ENCODE measurements around the gene PABPN1L. TPM values are rescaled to one million over a fixed set of nuclear protein-coding genes. Genes with fewer than 3 reads are reported as not detected.

The PABPN1L gene
- total RNA-seq, 1 donor from 2014 or later: 0.46 TPM

GRCh38 chr16:88847654-88848053 is 18.8 kb downstream of the PABPN1L start:
- Mint-ChIP-seq H3K4me1 (ENCODE audit: low read depth) (no peaks in the 10 kb centered on the region), H3K36me3 (ENCODE audit: insufficient read depth) (peaks cover 6% of the 10 kb centered on the region), H3K27me3 (no peaks in the 10 kb centered on the region), H3K4me3 (ENCODE audit: low read depth) (no peak overlapping the region), H3K9me3 (ENCODE audit: low read depth) (no peaks in the 10 kb centered on the region), H3K27ac (no peak overlapping the region)
- no peak for DNase-seq (ENCODE audit: low spot score, unreplicated experiment)
- no peak for TF ChIP-seq CTCF (IDR thresholded peaks at IDR 0.05; ENCODE audit: unreplicated experiment)

GRCh38 chr16:88846088-88846487 is 20.4 kb downstream of the PABPN1L start:
- Mint-ChIP-seq H3K36me3 (ENCODE audit: insufficient read depth) (peaks cover 2% of the 10 kb centered on the region), H3K4me1 (ENCODE audit: low read depth) (no peaks in the 10 kb centered on the region), H3K27me3 (no peaks in the 10 kb centered on the region), H3K4me3 (ENCODE audit: low read depth) (no peak overlapping the region), H3K27ac (no peak overlapping the region), H3K9me3 (ENCODE audit: low read depth) (no peaks in the 10 kb centered on the region)
- no peak for TF ChIP-seq CTCF (IDR thresholded peaks at IDR 0.05; ENCODE audit: unreplicated experiment)
- DNase-seq (ENCODE audit: low spot score, unreplicated experiment): no peak

GRCh38 chr16:88844419-88845036 is 21.9 kb downstream of the PABPN1L start:
- Mint-ChIP-seq H3K36me3 (ENCODE audit: insufficient read depth) (no peaks in the 10 kb centered on the region), H3K9me3 (ENCODE audit: low read depth) (no peaks in the 10 kb centered on the region), H3K27me3 (no peaks in the 10 kb centered on the region), H3K4me3 (ENCODE audit: low read depth) (no peak overlapping the region), H3K4me1 (ENCODE audit: low read depth) (no peaks in the 10 kb centered on the region), H3K27ac (no peak overlapping the region)
- TF ChIP-seq CTCF (IDR thresholded peaks at IDR 0.05; ENCODE audit: unreplicated experiment): no peak
- no peak for DNase-seq (ENCODE audit: low spot score, unreplicated experiment)

- DNase-seq (ENCODE audit: low spot score, unreplicated experiment): no peak
- H3K27ac Mint-ChIP-seq: no peak overlapping the region
- H3K4me1 Mint-ChIP-seq (ENCODE audit: low read depth): no peaks in the 10 kb centered on the region
- H3K36me3 Mint-ChIP-seq (ENCODE audit: insufficient read depth): no peaks in the 10 kb centered on the region
- TF ChIP-seq CTCF (IDR thresholded peaks at IDR 0.05; ENCODE audit: unreplicated experiment): no peak
- no peak overlapping the region for H3K4me3 Mint-ChIP-seq (ENCODE audit: low read depth)
- H3K9me3 Mint-ChIP-seq (ENCODE audit: low read depth): no peaks in the 10 kb centered on the region
- H3K27me3 Mint-ChIP-seq: no peaks in the 10 kb centered on the region
Observed at GRCh38 chr16:88843256-88843655, 23.2 kb downstream of the PABPN1L start.

- no peaks in the 10 kb centered on the region for H3K4me1 Mint-ChIP-seq (ENCODE audit: low read depth)
- H3K9me3 Mint-ChIP-seq (ENCODE audit: low read depth): no peaks in the 10 kb centered on the region
- H3K36me3 Mint-ChIP-seq (ENCODE audit: insufficient read depth): no peaks in the 10 kb centered on the region
- H3K4me3 Mint-ChIP-seq (ENCODE audit: low read depth): no peak overlapping the region
- H3K27me3 Mint-ChIP-seq: no peaks in the 10 kb centered on the region
- H3K27ac Mint-ChIP-seq: no peak overlapping the region
- DNase-seq (ENCODE audit: low spot score, unreplicated experiment): no peak
- no peak for TF ChIP-seq CTCF (IDR thresholded peaks at IDR 0.05; ENCODE audit: unreplicated experiment)
Observed at GRCh38 chr16:88842806-88843205, 23.7 kb downstream of the PABPN1L start.
